Cerebellar nuclear complex (tissue), 1 donor: ENCODE data around the gene ULK4.

Experiments used
- DNase-seq, 2 experiments: peaks; one replicate each; lab custom pipeline; 2025; lab: John Stamatoyannopoulos, UW

Gene ULK4

DNA sequence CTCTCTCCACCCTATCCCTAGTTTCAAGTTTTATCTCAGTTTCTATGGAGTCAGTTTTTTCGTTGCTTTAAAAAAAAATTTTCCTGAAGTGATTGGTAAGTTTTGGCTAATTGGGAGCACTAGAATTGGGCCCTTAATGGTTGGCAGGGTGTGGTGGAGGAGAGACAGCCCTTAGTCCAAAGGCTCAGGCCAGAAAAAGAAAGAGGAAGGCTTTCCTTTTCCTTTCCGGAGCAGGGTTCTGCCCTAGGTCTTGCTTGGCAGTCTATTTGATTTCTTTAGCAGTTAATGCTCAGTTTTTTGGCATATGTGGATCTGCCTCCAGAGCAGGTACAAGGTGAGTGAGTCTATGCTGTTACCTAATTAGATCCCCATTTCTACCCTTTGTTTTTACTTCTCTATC, 739.9 kb downstream of the ULK4 start:
- DNase-seq = no peak

DNA sequence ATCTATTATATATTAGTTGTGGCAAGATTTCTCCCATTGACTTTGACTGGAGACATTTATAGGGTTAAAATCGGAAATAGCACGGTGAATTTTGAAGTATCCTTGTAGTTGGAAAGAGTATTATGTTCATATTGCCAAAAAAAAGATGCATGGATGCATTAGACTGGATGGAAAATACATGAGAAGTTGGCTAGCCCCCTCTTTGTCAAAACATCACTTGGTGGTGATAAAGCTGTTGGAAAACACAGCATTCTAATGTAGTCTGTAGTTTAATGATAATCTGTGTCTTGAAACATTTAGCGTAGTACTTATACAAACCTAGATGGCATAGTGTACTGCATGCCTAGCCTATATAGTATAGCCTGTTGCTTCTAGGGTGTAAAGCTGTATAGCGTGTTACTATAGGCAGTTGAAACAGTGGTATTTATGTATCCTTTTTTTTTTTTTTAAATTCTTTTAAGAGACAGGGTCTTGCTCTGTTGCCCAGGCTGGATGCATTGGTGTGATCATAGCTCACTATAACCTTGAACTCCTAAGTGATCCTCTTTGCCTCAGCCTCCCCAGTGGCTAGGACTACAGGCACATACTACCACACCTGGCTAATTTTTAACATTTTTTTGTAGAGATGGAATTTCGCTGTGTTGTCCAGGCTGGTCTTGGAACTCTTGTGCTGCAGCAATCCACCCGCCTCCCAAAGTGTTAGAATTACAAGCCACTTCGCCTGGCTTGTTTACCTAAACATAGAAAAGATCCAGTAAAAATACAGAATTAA, 740.8 kb downstream of the ULK4 start:
- no peak for DNase-seq

DNA sequence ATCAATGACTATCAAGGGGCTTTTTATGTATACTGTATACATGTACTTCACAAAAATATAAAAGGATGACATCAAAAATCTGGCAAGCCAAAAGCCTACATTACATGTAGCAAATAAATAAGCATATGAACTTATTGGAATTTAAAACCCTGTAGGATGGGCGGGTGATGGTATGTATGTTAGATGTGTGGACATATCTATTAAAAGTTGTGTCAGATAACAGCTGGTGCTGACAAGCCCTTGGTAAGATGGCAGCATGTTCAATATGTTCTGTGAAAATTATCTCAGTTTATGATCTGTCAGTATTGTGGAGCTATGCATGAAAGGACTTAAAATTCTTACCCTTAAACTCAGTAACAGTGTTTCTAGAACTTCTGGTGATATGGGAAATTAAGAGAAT, 742.5 kb downstream of the ULK4 start:
- no peak for DNase-seq

DNA sequence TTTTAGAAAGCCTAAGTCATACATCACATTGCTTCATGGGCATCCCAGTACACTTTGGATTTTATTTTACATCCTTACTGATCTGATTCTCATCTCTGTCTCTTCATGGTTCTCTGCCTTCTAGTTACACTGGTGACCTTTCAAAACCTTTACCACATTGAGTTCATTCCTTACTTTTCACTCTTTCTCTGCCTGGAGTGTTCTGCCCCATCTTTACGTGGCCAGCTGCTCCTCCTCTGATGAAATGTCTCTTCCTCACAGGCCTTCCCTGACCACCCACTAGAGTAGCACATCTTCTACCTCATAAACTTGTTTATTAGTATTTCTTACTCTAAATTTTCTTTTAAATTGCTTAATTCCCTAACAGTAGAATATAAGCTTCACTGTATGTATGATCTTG, 744.9 kb downstream of the ULK4 start:
- DNase-seq = no peak

DNA sequence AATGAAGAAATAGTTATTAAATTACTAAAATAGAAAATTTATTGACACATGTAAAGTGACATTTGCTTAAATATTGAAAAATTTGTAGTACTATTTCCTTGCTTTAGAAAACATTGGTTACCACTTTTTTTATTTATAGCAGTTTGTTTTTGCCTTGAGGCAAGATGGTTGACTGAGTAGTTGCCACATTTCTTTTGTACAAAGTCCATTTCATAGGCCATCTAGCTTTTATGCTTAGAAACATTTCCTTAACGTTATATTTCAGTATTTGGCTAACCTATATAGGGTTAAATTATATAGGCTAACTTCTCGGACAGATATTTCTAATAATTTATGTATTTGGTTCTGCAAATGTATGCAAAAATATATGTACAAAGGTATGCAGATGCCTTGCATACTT, 745.5 kb downstream of the ULK4 start:
- DNase-seq = no peak

DNA sequence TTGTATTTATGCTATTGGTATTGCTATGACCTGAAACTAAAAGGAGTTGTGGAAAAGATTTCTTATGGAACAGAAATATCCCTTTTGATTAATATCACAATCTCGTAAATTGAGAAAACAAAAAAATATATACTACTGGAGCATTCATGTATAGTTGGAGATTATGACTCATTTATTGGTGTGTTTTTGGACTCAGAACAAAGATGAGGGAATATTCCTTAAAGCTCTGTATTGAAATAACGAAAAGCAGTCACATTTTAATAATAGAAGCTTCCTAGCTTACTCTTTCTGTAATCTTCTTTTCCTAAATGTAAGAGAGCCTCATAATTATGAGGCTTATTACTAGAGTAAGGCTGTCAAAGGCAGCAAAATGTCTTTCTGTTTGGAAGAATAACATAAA, 748.3 kb downstream of the ULK4 start:
- no peak for DNase-seq

DNA sequence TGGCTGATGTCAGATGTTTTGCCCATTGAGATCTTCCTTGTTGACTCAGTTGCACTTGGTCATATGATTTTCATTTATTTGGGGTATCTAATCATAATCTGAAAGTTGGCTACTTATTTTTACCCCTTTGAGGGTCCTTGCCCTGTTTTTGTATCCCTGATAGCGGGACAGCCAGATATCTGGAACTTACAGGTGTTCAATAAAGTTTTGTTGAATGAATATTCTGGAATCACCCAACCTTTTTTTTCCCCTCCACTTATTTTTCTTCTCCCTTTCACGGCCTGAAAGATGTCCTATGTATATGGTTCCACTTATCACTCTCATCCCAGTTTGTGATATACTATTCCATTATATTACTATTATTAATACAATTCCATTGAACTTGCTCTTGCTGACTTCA, 749.8 kb downstream of the ULK4 start:
- no peak for DNase-seq

DNA sequence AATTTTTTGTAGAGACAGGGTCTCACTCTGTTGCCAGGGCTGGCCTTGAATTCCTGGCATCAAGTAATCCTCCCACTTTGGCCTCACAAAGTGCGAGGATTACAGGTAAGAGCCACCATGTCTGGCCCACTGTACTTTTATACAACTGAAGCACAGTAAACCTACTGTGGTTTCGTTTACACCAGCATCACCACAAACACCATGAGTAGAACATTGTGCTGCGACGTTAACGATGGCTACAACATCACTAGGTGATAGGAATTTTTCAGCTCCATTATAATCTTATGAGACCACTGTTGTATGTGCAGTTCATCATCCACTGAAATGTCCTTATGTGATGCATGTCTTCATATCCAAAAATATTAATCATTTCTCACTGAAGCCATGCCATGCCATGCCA, 750.9 kb downstream of the ULK4 start:
- DNase-seq = no peak

DNA sequence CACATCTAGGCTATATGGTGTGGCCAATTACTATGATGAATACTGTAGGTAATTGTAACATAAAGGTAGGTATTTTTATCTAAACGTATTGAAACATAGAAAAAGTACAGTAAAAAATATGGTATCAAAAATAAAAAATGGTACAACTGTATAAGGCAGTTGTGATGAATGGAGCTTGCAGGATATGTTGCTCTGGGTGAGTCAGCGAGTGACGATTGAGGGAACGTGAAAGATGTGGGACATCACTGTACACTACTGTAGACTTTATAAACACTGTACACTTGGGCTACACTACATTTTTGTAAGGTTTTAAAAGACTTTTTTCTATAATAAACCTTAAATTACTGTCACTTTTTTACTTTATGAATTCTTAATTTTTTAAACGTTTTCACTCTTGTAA, 752.3 kb downstream of the ULK4 start:
- no peak for DNase-seq

DNA sequence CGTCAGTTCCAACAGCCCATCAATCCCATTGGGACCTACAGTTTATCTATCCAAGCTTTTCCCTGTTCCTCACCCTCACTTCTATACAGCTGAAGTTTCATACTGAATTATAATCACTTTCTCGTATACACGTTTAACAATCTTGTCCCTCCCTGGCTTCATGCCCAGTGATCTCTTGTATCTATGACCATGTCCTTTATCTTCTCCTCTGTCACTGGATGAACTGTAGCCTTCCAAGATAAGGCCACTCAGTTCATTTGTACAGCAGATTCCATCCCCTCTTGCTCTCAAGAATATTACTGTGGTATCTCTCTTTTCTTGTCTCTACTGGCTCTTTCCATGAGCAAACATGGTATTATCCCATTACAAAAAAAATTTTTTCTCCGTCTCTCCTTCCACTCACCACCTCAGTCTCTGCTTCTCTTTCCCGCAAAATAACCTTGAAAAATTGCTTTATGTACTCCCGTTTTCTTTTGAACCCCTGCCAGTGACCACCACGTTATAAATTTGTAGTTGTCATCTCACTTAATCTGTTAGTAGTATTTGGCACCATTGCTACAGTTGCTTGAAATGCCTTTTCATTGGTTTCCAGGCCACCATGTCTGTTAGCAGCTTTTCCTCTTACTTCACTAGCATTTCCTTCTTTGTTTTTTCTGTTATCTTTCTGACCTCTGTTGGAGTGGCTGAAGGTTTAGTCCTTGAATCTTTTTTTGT, 753.2 kb downstream of the ULK4 start:
- no peak for DNase-seq

DNA sequence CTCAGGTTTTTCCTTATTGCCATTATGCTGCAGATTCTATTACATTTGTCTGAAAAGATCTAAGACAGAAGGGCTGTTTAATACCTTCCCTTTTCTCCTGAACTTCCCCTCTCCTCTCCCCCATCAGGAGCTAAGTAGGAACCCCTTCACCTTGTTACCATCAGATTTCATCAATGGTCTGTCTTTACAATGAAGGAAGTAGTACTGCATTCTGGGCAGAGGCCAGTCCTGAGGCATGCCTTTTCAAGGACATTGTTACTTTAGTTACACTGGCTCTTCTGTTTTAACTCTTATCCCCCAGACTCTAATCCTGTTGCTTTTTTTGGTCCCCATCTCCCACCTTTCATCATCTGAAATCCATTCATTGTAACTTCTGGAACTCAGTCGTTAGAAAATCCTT, 754.5 kb downstream of the ULK4 start:
- no peak for DNase-seq

DNA sequence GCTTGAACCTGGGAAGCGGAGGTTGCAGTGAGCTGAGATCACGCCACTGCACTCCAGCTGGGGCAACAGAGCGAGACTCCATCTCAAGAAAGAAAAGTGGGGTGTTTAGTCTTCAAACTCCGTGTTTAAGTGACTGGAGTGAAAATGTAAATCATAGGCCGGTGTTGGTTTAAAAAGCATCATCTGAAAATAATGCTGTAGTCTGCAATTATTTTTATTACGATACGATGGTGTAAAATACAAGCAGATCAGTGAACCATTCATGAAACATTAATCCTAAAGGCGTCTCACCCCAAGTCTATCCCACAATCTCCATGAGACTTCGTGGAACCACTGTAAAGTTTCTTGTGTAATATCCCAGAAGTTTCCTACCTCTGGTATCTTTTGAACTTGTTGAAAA, 756.3 kb downstream of the ULK4 start:
- DNase-seq = no peak

DNA sequence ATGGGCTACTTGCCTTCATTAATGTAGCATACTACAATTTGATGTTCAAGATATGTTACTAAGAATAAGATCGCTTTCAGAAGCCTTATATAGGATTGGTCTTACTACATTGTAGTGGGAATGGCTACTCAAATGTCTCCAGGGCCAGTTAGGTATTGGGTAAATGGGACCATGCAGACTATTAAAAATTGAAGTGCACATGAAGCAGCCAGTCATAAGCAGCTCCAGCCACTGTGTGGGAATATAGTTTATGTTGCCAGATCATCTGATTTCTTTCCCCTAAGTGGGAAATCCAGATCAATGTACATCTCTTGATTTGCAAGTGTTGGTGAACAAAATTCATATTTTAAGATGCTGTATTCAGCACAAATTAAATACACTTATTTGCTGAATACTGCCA, 757.5 kb downstream of the ULK4 start:
- DNase-seq = no peak

DNA sequence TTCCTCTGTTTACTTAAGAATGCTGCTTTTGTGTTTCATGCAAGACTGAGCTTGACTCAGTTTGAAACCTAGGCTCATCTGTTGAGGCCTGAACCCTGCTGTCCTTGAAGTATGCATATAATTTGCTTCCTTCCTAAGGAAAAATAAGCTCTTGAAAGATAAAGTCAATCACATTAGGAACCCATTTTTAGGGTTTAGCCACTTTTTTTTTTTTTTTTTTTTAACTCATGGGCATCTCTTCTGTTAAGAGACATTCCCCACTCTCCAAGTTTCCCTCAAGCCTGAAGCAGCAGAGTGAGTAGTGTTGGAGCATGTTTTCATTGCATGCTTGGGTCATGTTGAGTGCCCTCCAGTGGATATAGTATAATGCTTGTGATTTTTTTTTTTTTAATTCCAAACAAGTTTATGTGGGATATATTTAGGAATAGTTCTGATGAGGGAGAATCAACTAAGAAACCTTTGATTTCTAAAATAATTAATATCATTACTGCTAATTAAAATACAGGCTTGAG, 759.0 kb downstream of the ULK4 start:
- DNase-seq = peak in 1 of 2 experiments; percentile 31

DNA sequence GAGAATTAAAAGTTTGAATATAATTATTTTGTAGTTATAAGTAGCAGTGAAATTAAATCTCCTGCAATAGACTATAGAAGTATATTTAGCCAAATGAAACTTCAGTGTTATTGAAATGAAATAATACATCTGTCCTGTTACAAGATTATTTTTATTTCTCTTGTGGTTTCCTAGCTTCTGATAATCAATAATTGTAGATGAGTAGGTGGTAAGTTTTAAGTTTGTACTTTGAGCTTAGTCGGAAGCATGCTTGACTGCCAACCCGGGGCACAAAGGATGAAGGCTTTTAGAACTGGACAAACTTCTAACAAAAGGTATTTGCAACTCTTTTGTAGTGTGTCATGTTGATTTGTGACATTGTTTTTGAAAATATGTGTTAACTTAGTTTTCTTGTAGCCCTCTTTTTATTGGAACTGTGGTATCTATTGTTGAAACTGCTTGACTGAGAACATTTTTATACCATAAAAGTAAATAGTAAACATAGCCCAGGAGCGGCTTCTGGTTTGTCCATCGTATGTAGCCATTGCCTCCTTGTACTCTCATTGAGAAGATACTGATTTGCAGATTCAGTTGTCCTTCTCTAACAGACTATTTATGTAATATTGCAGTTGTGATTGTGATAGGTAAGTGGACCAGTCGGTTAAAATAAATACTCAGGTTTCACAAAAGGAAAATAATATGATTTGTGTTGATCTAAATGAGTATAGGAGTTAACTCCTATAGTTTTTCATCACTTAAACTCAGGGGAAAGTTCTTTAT, 759.6 kb downstream of the ULK4 start:
- no peak for DNase-seq

DNA sequence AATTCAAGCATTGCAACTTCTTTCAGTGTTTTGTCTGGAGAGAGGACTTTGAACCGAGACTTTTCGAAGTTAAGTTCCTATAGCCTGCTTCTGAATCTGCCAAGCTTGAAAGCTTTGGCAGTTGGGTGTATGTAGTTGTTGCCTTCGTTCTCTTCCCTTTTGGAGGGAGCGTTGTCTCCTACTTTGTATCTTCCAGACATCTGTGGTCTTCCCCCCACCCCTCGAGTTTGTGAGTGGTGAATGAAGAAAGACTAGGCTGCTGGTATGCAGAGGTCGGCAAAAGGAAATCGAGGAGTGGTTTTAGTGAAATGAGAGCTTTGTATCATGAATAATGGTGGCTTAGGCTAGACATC, 761.3 kb downstream of the ULK4 start:
- DNase-seq = no peak

DNA sequence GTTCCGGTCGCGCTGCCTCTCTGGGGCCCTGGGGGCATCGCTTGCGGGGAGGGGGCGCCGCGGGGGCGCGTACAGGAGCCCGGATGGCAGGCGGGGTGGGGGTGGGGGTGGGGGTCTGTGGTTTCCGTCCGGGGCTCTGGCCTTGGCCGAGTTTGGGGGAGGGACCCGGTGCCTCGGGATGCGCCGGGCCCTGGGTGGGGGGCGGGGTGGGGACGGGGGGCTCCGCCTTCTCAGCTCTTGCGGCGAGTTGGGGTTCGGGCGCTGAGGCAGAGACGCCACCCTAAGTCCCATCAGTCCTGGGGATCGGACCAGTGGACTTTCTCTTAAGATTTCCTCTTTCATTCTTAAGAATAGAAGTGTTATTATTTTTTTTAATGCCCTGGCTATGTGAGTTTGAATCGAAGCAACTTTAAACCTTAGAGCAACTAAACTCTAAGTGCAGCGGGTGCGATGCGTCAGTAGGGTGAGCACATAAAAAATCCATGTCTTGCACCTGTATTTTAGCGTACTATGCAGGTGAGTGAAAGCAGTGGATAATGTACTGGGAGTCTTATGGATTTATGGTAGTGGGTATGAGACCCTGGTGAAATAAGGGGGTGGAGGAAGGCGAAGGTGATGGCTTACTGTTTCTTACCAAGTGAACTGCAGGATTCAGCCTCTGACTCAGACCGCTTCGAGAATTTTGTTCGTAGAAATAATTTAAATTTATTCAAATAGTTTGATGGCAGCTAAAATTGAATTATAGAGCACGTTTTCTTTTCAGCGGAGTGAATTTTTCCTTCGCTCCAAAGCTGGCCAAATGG, 761.8 kb downstream of the ULK4 start:
- DNase-seq = no peak

DNA sequence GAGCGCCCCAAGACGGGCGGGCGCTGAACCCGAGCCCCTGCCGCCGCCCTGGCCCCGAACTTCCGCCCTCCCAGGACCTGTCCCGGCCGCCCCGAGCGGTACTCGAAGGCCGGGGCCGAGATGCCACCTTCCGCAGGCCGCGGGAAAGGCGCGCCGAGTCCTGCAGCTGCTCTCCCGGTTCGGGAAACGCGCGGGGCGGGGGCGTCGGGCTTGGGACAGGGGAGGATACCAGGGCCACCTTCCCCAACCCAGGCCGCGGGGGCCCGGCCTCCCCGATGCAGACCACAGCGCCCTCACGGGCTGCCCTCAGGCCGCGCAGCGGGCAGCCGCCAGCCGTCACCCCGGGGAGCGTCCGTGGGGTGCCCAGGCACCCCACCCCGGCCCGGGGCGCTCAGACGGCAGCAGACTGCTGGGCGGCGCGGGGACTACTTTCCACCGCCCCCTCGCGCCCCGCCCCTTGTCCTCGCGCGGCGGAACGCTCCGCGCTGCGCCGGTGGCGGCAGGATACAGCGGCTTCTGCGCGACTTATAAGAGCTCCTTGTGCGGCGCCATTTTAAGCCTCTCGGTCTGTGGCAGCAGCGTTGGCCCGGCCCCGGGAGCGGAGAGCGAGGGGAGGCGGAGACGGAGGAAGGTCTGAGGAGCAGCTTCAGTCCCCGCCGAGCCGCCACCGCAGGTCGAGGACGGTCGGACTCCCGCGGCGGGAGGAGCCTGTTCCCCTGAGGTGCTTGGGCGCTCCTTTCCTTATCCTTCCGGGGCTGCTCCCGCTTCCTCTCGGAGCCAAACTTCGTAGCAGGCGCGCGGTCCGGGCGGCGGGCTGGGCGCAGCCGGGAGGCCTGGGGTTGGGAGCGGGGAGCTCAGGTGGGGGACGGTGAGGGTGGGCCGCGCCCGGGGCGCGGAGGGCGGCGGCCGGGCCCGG, 762.7 kb downstream of the ULK4 start, which contains the start of gene CTNNB1:
Gene CTNNB1 (plus strand): TSS at position 556 of the 916 bp plus-strand sequence. CDS start 24,564 bp downstream, outside the sequence.
- DNase-seq = peak; percentile 28 to 46

DNA sequence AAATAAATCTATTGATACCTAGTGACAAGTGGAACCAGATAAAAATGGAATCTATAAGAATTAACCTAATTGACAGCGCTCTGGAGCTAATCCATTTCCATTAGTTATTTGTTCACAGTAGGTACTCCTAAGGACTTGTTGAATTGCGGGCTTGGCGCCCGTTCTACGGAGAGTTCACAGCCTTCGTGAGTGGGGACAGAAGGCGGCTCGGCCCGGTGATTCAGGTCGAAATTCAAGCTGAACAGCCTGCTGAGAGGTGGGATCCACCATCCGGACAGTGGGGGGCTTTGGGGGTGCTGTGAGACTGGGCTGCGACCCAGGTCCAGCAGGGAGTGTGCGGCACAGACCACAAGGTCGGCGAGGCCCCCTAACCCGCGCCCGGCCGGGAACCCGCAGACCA, 763.4 kb downstream of the ULK4 start:
- DNase-seq = peak in 1 of 2 experiments; percentile 27

DNA sequence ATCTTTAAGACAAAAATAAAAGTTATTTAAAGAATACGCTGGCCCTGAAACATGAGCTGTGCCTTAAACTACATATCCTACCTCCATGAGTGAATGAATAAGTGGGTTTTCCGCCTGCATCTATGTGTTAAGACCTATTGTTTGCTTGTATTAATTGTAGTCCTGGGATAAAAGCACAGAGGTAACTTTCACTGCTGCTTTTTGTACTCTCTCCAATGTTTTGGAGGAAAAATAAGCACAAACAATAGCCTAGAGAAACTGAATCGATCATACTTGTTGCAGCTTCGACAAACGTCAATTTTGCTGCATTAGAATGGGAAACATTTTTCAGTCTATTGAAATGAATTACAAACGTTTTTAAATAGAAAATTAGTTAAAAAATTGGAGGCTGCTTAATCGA, 763.9 kb downstream of the ULK4 start:
- DNase-seq = no peak
